GM21367 (cell line): ENCODE results near the gene PRM1.

ENCODE experiments used
- ATAC-seq: cut with Tn5 transposase; IDR thresholded peaks from one replicate; pipeline ENCODE4 v1.9.1; 2021; ENCODE audit not compliant: unreplicated experiment

PRM1 gene

GRCh38 chr16:11254913-11255736, 26.0 kb downstream of the PRM1 start:
- no peak for ATAC-seq

DNA sequence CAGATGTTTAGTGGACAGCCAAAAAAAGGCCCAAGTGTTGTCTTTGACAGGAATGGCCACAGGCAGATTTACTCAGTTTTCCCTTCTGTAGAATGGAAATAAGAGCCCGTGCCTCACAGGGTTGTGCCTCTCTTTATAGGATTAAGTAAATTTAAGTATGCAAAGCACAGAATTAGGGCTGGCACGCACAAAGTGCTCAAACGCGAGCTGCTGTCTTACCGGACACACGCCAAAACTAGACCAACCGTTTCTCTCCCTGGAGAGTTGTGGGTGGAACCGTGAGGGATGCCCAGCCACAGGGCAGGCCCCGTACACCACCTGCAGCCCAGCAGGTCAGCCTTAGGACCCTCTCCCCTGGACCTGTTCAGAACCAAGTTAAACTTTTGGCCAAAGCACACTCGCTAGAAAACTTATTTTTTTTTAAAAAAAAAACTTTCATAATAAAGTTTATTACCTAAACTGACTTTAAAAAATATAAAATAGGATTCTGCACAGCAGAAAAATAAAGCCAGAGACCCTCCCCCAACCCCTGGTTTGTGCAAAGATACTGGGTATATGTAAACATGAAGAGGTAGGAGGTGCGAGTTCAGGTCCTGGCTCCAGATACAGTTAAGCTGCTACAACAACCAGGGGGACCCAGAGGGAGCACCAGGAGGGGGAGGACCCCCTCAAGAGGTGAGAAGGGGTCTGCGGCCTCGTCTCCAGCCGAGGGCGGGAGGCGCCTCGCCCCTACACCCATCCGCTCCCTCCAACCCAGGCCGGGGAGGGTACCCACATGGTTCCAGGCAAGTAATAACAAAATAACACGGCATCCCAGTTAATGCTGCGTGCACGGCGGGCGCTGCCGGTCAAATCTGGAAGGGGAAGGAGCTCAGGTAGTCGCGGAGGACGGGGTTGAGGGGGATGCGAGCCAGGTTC, 26.9 kb downstream of the PRM1 start:
- no peak for ATAC-seq

- ATAC-seq, result no peak
Measured at GRCh38 chr16:11253009-11253994, 27.8 kb downstream of the PRM1 start.

- no peak for ATAC-seq
Measured at GRCh38 chr16:11252482-11252931, 28.6 kb downstream of the PRM1 start.

DNA sequence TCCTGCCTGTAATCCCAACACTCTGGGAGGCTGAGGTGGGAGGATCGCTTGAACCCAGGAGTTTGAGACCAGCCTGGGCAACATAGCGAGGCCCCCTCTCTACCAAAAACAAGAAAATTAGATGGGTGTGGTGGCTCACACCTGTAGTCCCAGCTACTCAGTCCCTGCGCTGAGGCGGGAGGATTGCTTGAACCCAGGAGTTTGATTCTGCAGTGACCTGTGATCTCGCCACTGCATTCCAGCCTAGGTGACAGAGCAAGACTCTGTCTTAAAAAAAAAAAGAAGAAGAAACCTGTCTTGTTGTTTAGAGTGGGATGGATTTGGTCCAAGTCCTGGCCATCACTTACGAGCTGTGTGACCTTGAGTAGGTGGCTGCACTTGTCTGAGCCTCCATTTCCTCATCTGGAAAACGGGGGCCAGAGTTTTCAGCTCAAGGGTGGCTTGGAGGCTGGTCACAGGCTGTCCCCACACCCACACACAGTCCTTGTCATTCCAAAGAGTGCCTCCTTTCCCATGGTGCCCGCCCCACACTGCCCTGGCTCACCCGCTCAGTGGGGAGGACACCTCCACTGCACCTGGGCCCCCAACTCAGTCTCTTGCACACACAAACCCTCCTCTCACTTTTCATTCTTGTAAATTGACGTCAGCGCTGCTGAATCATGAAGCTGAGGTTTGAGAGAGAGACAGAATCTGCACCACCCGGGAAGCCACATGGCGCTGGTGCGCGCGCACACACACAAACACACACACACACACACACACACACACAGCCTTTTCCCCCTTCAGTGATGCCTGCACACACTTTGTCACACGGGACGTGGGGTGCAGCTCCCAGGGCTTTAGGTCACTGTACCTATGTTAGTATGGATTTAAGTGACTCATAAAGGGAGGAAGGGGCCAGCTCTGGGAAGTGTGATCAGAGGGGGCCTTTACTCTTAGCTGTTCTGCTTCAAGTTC, 29.3 kb downstream of the PRM1 start:
- ATAC-seq, result no peak

DNA sequence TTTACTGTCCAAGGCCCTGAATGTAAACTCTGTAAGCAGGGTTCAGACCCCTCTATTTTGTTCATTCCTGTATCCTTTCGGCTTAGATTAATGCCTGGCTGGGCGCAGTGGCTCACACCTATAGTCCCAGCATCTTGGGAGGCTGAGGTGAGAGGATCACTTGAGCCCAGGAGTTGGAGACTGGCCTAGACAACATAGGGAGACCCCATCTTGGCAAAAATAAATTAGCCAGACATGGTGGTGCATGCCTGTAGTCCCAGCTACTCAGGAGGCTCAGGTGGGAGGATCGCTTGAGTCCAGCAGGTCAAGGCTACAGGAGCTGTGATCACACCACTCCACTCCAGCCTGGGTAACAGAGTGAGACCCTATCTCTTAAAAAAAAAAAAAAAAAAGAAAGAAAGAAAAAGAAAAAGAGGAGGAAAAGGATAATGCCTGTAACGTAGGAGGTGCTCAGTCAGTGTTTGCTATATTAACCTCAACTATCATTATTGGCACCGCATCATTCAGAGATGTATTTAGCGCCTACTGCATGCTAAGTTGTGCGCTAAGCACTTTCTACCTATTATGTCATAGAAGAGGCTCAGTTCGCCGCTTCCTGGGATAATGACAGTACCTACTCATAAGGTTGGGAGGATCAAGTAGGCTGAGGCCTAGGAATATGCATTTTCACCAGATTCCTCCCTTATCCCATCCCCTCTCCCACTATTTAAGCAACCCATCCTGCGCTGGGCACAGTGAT, 30.2 kb downstream of the PRM1 start:
- ATAC-seq, result no peak

DNA sequence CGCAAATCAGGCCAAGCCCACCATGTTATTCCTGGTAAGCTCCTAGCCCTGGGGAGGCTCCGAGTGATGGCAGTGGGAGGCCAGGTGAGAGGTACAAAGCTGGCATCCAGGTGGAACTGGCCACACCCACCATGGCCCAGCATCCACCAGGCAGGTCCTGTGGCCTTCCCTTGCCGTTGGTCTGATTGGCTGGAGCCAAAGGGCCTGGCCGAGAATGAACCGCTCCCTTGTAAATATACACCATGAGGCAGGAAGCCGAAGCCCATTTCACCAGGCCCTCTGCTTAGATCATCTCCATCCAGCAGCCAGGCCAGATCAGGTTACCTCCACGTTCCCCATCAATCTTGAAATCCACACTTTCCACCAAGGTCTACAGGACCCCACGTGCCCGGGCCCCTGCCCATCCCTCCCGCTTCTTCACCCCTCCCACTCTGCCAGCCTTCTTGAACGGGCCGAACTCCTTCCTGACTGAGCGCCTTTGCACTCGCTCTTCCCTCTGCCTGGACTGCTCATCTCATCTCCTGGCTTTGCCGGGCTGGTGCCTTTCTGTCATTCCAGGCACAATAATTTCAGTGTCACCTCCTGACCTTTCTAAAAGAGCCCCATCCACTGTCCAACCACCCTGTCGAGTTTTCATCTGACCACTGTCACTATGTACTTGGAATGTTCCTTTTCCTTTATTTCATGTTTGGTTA, 30.9 kb downstream of the PRM1 start:
- ATAC-seq, result no peak

DNA sequence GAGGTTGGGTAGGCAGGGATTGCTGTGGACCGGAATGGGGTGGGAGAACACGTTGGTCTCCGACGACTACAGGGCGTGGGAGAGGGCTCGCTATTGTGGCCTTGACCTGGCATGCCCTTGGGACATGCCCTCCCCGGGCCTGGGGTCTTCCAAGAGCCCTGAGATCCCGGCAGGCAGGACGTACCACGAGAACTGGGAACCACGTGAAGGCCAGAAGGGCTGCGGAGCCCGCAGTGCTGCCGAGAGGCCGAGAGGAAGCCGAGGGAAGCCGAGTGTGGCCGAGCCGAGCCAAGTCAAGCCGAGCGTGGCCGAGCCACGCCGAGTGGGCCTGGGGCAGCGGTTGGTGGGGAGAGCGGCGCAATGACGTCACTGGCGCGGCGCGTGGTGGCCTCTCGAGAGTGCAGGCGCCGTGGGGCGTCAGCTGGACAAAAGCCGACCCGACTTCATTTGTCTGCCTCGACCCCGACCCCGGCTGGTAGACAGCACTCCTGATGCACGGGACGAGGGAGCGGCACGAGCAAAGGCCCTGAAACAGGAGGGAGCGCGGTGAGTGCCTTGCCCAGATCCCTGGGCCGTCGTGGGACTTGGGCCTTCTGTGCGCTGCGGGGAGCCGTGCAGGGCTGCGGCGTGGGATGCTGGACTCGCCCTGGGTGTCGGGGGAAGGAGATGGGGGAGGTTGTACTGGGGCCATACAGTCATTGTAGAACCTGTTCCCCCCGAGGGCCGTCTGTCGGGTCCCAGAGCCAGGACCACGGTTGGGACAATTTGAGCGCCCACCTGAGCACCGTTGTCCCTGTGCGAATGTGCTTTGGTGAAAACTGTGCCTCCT, 31.7 kb downstream of the PRM1 start:
- ATAC-seq, result no peak

DNA sequence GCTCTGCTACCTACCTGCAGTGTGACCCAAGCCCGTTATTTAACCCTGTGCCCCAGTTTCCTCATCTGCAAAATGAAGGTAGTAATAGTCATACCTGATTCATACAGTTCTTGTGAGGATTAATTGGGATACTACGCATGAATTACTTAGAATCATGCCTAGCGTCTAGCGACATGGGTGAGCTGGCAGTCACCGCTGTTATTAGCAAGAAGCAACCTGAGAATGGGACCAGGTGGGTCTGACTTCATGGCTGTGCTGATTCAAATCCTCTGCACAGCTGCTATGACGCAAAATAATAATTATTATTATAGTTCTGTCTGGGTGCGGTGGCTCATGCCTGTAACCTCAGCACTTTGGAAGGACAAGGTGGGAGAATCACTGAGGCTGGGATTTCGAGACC, 33.0 kb downstream of the PRM1 start:
- no peak for ATAC-seq

- no peak for ATAC-seq
Measured at GRCh38 chr16:11245988-11246387, 35.1 kb downstream of the PRM1 start.

DNA sequence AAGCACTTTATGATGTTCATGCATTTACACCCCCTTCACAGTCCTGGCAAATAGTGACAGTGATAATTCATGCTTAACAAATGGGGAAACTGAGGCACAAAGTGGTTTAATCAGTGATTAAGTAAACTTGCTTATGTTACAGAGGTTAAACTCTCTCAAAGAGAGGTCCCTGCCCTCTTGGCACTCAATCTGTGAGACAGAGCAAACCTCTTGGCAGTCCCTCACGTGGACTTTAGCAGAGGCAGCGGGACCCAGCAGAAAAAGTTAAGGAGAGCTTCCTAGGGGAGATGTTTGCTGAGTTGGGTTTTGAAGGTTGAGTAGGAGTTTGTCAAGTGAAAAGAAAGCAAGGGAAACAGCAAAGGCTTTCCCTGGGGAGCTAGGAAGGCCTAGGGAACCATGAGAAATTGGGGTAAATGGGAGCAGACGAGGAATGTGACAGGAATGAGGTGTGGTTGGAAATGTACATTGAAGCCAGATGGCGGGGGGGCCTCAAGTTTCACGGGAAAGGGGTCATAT, 35.9 kb downstream of the PRM1 start:
- no peak for ATAC-seq

- no peak for ATAC-seq
Measured at GRCh38 chr16:11242658-11243057, 38.5 kb downstream of the PRM1 start.

GRCh38 chr16:11241480-11242204, 39.5 kb downstream of the PRM1 start:
- no peak for ATAC-seq

DNA sequence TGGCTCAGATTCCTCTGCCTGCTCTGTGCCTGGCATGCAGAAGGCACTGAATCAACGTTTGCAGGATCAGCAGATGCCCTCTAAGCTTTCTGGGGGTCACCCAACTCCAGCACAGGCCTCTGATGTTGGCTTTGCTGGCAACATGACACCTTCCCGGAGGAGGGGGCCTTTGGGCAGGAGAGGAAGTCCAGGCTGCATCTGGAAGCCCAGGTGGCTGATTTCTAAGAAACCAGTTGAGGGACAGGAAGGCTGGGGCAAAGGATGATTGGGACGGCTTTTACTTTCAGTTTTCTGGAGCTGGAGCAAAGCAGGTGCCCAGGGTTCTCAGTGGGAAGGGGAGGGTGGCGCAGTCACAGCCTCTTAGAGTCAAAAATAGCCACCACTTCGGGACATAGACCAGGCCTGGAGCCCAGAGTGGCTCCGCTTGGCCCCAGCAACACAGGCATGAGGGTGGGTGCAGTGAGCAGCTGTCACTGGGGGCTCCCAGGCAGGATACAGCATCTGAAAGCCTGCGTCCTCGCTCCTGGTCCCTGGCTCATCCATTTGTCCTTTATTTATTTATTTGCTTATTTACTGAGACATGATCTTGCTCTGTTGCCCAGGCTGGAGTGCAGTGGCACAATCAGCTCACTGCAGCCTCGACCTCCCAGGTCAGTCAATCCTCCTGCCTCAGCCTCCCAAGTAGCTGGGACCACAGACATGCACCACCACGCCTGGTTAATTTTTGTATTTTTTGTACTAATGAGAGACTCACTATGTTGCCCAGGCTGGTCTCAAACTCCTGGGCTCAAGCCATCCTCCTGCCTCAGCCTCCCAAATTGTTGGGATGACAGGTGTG, 40.3 kb downstream of the PRM1 start:
- ATAC-seq, result no peak
